GM18499 (cell line): ENCODE measurements around the gene BCAS2.

Experiments used
- ATAC-seq: cut with Tn5 transposase; IDR thresholded peaks from one replicate; pipeline ENCODE4 v1.9.1; 2021; ENCODE audit warnings: moderate number of reproducible peaks; ENCODE audit not compliant: insufficient read depth, unreplicated experiment

The BCAS2 gene

DNA sequence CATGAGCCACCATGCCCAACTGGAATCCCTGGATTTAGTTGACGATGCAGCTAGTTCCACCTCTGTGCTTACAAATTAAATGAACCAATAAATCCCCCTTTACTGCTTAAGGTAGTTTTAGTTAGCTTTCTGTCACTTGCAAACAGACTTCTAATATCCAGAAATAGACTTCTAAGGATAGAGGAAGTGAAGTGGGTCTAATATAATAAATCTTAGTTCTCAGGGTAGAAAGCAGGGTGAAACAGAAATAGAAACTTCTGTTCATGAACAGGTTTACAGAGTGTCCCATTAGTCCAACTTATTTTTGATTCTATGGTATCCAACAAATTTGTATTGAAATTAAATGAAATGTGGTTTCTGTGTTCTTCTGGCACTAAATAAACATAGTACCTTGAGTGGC lies 20.1 kb downstream of the BCAS2 start:
- no peak for ATAC-seq

DNA sequence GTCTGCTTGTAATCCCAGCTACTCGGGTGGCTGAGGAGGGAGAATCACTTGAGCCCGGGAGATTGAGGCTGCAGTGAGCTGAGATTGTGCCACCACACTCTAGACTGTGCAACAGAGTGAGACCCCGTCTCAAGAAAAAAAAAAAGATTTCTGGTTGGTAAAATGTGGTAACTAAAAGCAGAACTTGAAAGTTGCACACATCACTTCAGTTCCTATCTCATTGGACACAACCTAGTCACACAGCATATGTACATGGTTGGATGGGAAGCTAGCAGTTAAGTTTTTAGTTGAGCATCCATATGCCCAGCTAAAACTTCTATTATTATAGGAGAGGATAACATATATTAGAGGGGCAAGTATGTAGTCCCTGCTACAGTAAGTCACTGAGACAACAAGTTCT lies 22.1 kb downstream of the BCAS2 start:
- ATAC-seq: no peak

DNA sequence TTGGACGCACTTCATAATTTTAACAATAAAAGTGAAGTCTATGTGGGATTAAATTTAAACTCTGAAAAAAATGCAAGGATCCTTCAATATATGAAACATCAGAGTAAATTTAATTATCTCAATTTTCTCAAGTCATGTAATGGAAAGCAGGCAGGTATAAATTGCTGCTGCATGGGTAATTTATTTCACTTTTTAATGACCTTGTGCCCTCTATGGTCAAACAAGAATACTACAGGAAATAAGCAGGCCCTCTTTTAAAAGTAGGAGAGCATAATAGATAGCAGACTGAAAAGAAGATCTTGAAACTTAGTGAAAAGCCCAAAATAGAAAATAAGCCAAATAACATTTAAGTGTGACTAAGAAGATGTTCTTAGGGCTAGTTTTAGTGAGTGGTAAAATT lies 22.9 kb downstream of the BCAS2 start:
- no peak for ATAC-seq

DNA sequence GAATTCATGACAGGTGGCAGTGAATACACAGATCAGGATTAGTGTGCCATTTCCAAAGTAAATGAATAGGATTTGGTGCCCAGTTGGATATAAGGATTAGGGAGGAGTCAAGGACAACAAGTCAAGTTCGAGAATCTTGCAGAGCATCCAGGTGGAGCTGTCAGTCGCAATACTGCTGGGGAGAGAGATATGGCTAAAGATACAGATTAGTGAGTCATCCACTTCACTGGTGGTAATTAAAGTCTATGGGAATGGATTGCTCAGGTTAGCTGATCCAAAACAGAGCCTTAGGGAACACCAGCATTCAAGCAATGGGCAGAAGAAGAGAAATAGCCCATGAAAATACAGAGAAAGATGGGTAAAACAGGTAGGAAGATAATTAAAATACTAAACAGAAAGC lies 26.8 kb downstream of the BCAS2 start:
- ATAC-seq: no peak

DNA sequence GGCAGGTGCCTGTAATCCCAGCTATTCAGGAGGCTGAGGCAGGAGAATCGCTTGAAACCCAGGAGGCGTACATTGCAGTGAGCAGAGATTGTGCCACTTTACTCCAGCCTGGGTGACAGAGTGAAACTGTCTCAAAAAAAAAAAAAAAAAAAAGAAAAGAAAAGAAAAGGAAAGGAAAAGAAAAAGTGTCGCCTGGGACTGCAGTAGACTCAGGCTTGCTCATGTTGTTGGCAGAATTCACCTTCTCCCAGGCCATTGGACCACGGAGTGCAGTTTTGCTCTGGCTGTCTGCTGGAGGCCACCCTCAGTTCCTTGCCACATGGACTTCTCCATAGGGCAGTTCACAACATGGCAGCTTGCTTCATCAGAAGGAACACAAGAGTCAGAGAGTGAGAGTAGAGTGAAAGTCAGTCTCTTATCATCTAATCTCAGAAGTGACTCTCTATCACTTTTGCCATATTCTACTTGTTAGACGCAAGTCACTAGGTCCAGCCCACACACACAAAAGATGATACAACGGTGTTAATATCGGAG lies 29.2 kb downstream of the BCAS2 start:
- ATAC-seq: no peak

DNA sequence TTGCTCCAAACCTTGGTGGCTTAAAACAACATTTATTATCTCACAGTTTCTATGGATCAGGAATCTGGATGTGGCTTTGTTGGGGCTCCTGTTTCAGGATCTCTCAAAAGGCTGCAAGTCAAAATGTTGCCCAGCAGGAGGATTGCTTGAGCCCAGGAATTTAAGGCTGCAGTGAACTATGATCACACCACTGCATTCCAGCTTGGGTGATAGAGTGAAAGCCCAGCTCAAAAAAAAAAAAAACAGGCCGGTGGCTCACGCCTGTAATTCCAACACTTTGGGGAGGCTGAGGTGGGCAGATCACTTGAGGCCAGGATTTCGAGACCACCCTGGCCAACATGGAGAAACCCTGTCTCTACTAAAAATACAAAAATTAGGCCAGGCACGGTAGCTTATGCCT lies 30.0 kb downstream of the BCAS2 start:
- no peak for ATAC-seq

DNA sequence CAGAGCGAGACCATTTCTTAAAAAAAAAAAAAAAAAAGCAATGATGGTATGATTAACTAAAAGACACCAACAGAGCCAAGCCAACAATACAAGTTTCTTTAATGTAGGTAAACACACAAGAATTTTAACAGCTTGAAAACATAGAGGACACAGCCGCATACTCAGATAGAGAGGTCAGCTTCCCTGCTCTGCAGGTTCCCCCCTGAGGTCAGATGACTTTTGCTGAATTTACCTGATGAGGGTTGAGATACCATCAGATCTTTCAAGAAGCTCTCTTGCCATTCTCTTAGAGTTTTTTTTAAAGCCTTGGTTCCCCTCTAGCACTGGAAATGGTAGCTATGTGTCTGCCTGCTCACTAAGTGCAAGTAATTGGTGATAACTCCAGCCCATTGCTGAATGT lies 31.1 kb downstream of the BCAS2 start:
- ATAC-seq: no peak

DNA sequence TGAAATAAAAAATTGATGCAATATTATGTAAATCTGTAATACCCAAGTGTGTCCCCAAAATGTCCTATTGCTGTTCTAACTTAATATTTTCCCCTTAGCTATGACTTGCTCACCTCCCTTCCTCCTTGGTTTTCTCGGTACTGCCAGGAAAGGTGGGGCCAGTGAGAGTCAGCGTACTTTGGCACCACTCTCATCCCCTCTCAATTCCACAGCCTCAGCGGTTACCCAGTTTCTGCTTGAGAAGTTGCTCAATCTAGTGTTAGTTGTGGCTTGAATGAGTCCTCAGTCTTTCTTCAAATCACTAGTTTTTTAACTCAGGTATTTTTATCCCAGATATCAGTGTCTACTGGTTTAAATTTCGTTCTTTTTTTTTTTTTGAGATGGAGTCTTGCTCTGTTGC lies 32.3 kb downstream of the BCAS2 start:
- no peak for ATAC-seq

DNA sequence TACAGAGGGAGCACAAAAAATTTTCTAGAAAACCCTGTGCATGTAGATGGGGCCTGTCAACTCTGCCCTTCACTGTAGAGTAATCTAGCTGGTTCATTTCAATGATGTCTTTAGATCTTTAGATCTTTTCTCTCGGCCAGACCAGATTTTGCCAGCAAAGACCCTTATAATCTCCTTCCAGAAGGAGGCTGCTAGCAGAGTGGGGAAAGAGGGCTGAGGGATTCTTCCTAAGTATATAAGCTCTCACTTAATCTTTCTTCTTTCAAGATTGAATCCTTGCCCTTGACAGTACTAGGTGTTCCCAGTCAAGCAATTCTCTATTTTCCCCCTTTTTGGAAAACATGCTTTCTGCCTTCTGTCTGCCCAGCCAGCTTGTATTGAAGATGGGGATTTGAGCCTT lies 34.3 kb downstream of the BCAS2 start:
- ATAC-seq: no peak

DNA sequence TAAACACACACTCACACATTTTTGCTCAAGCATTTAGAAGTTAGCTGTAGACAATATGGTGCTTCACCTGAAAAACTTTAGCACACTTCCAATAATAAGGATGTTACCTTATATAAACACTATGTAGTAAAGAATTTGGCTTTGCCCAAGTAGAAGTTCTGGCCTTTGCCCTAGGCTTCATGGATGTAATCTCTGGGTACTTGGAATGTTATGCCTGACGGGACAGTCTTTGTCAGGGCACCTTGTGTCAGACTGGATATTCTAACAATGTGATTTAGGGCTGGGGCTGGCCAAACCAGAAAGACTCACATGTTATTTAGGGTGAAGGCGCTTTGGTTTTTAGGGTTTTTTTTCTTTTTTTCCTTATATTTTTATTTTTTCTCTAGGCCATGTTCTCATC lies 35.6 kb downstream of the BCAS2 start:
- no peak for ATAC-seq

DNA sequence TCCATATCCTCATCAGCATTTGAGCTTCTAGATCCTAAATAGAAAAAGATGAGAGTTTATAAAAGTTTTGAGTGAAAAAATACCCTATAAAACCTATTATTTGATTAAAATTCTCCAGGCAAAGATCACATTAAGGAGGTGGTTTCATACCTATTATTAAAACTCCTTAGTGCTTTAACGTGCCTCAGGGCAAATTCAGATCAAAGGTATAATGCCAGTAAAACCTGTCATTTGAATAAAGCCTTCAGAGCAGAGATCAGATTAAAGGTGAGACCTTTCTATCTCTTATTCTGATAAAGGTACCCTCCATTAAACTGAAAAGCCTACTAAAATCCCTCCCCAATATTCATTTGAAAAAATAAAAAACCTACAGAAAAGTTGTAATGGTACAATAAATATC lies 36.1 kb downstream of the BCAS2 start:
- ATAC-seq: no peak

DNA sequence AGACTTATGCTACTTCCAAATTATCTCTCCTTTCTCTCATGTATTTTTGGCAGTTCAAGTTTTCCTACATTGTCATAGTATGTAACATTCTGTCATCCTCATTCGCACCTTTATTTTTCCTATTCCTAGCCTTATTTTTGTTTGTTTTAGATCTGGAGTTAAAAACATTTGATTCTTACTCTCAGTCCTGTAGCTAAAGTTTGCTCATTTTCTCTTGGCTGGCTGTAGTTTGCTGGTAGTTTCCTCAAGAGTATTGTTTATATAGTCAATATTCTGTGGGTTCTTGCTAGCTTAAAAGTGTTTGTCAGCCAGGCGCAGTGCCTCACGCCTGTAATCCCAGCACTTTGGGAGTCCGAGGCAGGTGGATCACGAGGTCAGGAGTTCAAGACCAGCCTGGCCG lies 40.6 kb downstream of the BCAS2 start:
- no peak for ATAC-seq

DNA sequence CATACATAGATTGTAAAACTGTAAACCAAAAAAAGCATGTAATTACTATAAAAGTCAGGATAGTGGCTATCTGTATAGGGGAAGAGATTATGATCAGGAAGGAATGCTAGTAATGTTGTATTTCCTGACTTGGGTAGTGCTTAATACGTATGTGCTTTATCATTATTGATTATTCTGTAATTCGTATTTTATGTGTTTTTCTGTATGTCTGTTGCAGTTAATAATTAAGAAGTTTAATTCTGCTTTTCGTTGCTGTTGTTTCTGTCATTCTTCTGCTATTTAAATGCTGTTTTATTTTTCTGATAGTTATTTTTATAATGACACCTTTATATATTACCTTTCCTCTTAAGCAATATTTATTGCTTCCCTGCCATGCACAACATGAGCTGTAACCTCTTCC lies 41.1 kb downstream of the BCAS2 start:
- no peak for ATAC-seq

DNA sequence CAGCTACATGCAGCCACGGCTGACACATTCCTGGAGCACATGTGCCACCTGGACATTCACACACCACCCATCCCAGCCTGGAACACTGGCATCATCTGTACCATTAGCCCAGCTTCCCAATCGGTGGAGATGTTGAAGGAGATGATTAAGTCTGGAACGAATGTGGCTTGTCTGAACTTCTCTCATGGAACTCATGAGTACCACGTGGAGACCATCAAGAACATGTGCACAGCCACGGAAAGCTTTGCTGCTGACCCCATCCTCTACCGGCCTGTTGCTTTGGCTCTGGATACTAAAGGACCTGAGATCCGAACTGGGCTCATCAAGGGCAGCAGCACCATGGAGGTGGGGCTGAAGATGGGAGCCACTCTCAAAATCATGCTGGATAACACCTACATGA lies 45.4 kb downstream of the BCAS2 start:
- ATAC-seq: no peak

DNA sequence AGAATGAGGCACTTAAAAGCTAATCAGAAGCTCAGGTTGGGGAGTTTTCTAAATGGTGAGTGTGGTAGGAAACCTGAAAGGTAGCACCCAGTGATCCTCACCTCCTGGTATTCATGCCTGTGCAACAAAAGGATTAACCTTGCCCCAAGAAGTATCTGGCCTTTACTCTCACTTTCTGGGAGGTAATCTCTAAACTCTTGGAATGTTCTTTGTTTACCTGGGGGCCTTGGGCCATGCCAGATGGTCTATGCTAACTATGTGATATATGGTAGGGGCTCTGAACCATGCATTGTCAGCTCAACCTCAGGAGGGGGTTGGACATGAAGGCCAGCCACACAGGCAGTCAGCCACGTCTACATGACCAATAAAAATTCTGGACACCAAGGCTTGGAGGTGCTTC lies 46.0 kb downstream of the BCAS2 start:
- ATAC-seq: no peak

DNA sequence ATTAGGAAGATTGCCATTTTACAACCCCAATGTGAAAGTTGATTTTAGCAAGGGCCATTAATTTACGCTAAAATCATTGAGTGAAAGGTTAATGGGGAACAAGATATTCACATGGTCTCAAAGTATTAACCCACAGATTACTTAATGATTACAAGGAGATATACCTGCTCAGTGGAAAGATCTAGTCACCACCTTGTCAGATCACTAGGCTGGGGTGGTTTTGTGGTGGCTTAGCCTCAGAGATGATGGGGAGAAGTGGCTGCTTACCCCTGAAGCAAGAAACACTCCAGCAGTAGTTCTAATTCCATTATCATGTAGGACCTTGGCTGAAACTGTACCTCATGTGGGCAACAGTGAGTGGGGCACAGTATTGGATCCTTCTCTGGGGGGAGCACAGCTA lies 50.3 kb downstream of the BCAS2 start:
- no peak for ATAC-seq

DNA sequence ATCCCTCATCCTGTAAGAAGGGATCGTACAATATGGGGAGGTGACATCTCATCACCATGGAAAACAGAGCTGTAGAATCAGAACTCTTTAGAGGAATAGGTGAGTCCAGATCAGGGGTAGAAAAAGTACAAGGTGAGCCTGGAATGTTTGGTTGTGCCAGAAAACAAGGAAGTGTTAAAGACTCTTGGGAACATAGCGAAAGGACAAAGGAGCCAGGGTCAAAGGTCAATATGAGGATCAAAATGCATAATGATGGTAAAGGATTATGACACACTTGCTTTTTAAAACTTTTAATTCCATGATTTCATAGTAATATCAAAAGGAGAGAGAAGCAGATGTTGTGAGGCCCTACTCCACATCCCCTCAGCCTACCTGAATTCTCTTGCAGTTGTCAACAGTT lies 51.2 kb downstream of the BCAS2 start:
- ATAC-seq: no peak

DNA sequence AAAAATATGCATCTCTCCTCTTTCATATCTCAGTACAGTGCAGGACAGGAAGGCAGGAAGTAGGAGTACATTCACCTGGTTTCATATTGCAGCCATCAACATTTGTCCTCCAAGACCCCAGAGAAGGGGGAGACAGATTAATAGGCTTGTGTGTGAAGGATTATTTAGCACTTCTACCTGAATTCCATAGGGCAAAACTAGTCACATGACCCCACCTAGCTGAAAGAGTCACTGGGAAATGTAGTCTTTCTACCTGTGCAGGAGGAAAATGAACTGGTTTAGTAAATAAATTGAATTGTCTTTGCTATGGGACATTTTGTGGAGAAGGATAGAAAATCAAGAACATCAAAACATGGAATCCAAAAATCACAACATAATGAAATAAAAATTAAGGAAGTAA lies 56.5 kb downstream of the BCAS2 start:
- no peak for ATAC-seq

DNA sequence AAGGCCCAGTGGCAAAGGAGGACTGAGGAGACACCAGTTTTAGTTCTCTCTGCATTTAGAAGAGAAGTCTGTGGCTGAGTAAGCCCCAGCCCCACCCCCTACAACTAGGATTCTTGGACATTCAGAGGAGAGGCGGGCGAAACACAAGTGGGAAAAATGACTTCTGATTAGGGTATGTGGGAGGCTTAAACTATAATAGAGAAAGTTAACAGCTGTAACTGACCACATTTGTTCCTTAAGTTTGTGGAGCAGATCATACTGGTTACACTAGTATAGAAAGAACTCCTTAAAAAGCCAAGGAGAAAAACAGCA lies 59.2 kb downstream of the BCAS2 start:
- no peak for ATAC-seq

DNA sequence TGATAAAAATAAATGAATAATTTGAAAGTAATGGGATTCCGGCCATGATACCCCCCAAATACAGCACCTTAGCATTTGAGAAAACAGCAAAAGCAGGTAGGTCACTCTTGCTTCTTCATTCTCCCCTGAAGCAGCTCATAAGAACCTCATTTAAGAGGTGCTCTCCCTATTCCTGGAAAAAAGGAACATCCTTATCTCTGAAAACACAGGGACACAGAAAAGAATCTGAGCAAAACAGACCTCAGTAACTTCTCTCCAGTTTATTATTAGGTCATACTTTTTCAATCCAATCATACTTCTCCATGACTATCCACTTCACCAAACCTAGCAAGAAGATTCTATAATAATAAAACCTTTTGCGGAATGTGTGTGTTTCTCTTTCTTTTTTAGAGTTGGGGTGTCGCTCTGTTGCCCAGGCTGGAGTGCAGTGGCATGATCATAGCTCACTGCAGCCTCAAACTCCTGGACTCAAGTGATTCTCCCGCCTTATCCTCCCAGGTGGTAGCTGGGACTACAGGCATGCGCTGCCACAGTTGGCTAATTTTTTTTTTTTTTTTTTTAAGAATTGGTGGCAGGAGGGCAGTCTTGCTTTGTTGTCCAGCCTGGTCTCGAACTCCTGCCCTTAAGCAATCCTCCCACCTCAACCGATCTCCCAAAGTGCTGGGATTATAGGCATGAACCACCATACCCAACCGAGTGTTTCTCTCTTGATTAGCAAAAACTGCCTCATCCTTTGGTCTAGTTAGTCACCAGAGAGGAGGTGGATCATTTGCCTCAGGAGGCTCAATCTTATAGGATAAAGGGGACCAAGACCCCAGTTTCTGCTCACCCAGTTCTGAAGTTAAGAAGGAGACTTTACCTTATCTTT lies 59.8 kb downstream of the BCAS2 start:
- no peak for ATAC-seq
